Islet of Langerhans (tissue), 1 donor: ENCODE data around the gene HOXA4.

Experiments
- FAIRE-seq: peaks from one replicate; lab custom pipeline; 2011; peaks lifted over from hg19 to GRCh38; lab: Jason Lieb, UNC

The HOXA4 gene

GRCh38 chr7:27169658-27170425 is 39.3 kb upstream of the HOXA4 start:
- no peak for FAIRE-seq

GRCh38 chr7:27168265-27168947 is 37.8 kb upstream of the HOXA4 start:
- FAIRE-seq, result no peak

GRCh38 chr7:27167916-27168264 is 37.3 kb upstream of the HOXA4 start:
- FAIRE-seq, result no peak

GRCh38 chr7:27166531-27167505 is 36.3 kb upstream of the HOXA4 start:
- no peak for FAIRE-seq

- no peak for FAIRE-seq
Measured at GRCh38 chr7:27165996-27166530, 35.5 kb upstream of the HOXA4 start.

- FAIRE-seq, result no peak
Measured at GRCh38 chr7:27165089-27165995, 34.8 kb upstream of the HOXA4 start, which contains the start of gene HOXA9. HOXA9 (minus strand) TSS chr7:27165537; CDS start chr7:27165457, 80 bp downstream.

- FAIRE-seq, result no peak
Measured at GRCh38 chr7:27164367-27165088, 34.0 kb upstream of the HOXA4 start.

GRCh38 chr7:27164045-27164366 is 33.4 kb upstream of the HOXA4 start:
- FAIRE-seq, result no peak

GRCh38 chr7:27163288-27164044 is 32.9 kb upstream of the HOXA4 start:
- no peak for FAIRE-seq

GRCh38 chr7:27162561-27163287 is 32.2 kb upstream of the HOXA4 start:
- no peak for FAIRE-seq

GRCh38 chr7:27161721-27162560 is 31.4 kb upstream of the HOXA4 start:
- FAIRE-seq, result no peak

GRCh38 chr7:27161214-27161720 is 30.7 kb upstream of the HOXA4 start:
- no peak for FAIRE-seq

GRCh38 chr7:27160546-27161213 is 30.1 kb upstream of the HOXA4 start:
- FAIRE-seq, result no peak

- no peak for FAIRE-seq
Measured at GRCh38 chr7:27160145-27160545, 29.6 kb upstream of the HOXA4 start.

- FAIRE-seq, result no peak
Measured at GRCh38 chr7:27159266-27160144, 28.9 kb upstream of the HOXA4 start.

- no peak for FAIRE-seq
Measured at GRCh38 chr7:27158436-27159265, 28.1 kb upstream of the HOXA4 start.
